Sigmoid colon (tissue), 4 donors: ENCODE results near the gene ACADL.

Source experiments
- EP300 ChIP-seq, 4 donors: sonication (generic); formaldehyde crosslinking; IDR thresholded peaks; one replicate each; pipeline ENCODE4 v1.6.1; 2017; ENCODE audit warnings: antibody characterized with exemption in 4 of 4
- POLR2A ChIP-seq, 2 donors: fragments of 450-650 bp; IDR thresholded peaks; one replicate each; pipeline ENCODE4 v1.6.1; 2016; ENCODE audit warnings: antibody characterized with exemption in 2 of 2, mild to moderate bottlenecking in 2 of 2, moderate library complexity in 2 of 2
- POLR2AphosphoS5 ChIP-seq, 4 donors: sonication (generic); formaldehyde crosslinking; IDR thresholded peaks; one replicate each; pipeline ENCODE4 v1.6.1; 2017; ENCODE audit warnings: antibody characterized with exemption in 4 of 4
- TF ChIP-seq, protein P1 (sequence below), 4 experiments: fragments of 450-650 bp in 3 of 4; fragments of 200-600 bp in 1 of 4; IDR thresholded peaks; one replicate each; pipeline ENCODE4 v1.5.1; 2016 to 2019; ENCODE audit warnings: antibody characterized with exemption in 4 of 4, mild to moderate bottlenecking in 3 of 4, moderate library complexity in 2 of 4

DNA sequence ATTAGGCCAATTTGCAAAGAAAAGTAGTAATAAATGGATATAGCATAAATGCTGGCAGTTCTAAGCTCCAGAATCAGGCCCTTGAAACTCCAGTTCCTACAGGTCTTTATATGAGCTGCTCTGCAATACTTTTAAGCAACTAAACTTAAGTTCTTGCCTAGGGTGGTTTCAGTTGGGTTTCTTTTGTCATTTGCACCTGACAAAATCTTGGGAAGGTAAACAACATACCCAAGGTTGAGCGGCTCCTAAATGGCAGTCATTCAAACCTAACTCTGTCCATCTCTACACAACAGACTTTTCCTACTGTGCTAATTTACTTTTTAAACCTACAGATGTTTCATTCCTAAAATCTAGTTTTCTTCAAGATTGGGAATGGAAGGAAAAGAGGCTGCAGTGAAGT is 44.8 kb downstream of the ACADL start:
- TF ChIP-seq, protein P1, sequence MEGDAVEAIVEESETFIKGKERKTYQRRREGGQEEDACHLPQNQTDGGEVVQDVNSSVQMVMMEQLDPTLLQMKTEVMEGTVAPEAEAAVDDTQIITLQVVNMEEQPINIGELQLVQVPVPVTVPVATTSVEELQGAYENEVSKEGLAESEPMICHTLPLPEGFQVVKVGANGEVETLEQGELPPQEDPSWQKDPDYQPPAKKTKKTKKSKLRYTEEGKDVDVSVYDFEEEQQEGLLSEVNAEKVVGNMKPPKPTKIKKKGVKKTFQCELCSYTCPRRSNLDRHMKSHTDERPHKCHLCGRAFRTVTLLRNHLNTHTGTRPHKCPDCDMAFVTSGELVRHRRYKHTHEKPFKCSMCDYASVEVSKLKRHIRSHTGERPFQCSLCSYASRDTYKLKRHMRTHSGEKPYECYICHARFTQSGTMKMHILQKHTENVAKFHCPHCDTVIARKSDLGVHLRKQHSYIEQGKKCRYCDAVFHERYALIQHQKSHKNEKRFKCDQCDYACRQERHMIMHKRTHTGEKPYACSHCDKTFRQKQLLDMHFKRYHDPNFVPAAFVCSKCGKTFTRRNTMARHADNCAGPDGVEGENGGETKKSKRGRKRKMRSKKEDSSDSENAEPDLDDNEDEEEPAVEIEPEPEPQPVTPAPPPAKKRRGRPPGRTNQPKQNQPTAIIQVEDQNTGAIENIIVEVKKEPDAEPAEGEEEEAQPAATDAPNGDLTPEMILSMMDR (IDR thresholded peaks at IDR 0.05): no peak
- TF ChIP-seq POLR2A (IDR thresholded peaks at IDR 0.05) (no peak), EP300 (IDR thresholded peaks at IDR 0.05) (no peak), POLR2AphosphoS5 (IDR thresholded peaks at IDR 0.05) (no peak)
